HepG2 (cell line): ENCODE data around the gene IRX3. TPM values are rescaled to one million over a fixed set of nuclear protein-coding genes. Genes with fewer than 3 reads are reported as not detected.

ENCODE experiments used
- ATF1 ChIP-seq: IDR thresholded peaks from 2 replicates; pipeline ENCODE4 v1.6.1; 2016; ENCODE audit warnings: mild to moderate bottlenecking, control low read depth
- BCL6 ChIP-seq: IDR thresholded peaks from 2 replicates; pipeline ENCODE4 v1.6.1; 2016; ENCODE audit warnings: missing genetic modification reagents, missing compliant biosample characterization
- CEBPG ChIP-seq: IDR thresholded peaks from 2 replicates; pipeline ENCODE4 v1.6.1; 2016
- CSRNP1 ChIP-seq: sonication (generic); formaldehyde crosslinking; IDR thresholded peaks from 2 replicates; pipeline ENCODE4 v1.8.1; 2023; ENCODE audit warnings: mild to moderate bottlenecking, missing genetic modification reagents
- DBP ChIP-seq: sonication (generic); formaldehyde crosslinking; IDR thresholded peaks from 2 replicates; pipeline ENCODE4 v1.4.0; 2020; ENCODE audit warnings: missing genetic modification reagents; ENCODE audit errors: not compliant biosample characterization
- GATAD2A ChIP-seq: IDR thresholded peaks from 2 replicates; pipeline ENCODE4 v1.6.1; 2016
- ISX ChIP-seq: sonication (generic); formaldehyde crosslinking; conservative IDR thresholded peaks from 2 replicates; pipeline ENCODE4 v1.5.0; 2020; ENCODE audit warnings: missing genetic modification reagents
- KIAA2018 ChIP-seq: sonication (generic); formaldehyde crosslinking; IDR thresholded peaks from 2 replicates; pipeline ENCODE4 v1.5.0; 2020; ENCODE audit warnings: mild to moderate bottlenecking, missing genetic modification reagents, borderline replicate concordance
- SMYD3 ChIP-seq: sonication (generic); formaldehyde crosslinking; IDR thresholded peaks from 2 replicates; pipeline ENCODE4 v1.8.1; 2023; ENCODE audit warnings: mild to moderate bottlenecking, missing genetic modification reagents
- SRY ChIP-seq: sonication (generic); formaldehyde crosslinking; IDR thresholded peaks from 2 replicates; pipeline ENCODE4 v1.8.0; 2022; ENCODE audit warnings: mild to moderate bottlenecking, missing genetic modification reagents
- TCF12 ChIP-seq, 2 experiments: fragments of 450-650 bp in 1 of 2; sonication (generic) in 1 of 2; formaldehyde crosslinking in 1 of 2; IDR thresholded peaks; 2 replicates each; pipeline versions ENCODE4 v1.6.1 to v1.8.0; 2017 to 2022; ENCODE audit warnings: antibody characterized with exemption in 1 of 2, mild to moderate bottlenecking in 1 of 2, missing genetic modification reagents in 1 of 2, moderate library complexity in 1 of 2
- TGIF2 ChIP-seq: IDR thresholded peaks from 2 replicates; pipeline ENCODE4 v1.6.1; 2016; ENCODE audit warnings: control low read depth, missing compliant biosample characterization
- ZNF598 ChIP-seq: sonication (generic); formaldehyde crosslinking; IDR thresholded peaks from 2 replicates; pipeline ENCODE4 v1.5.1; 2020; ENCODE audit warnings: mild to moderate bottlenecking, missing genetic modification reagents, borderline replicate concordance
- polyA plus RNA-seq, 8 experiments: library from polyadenylated mRNA; depleted of rRNA in 3 of 8; stranded (reverse) in 7 of 8; unstranded in 1 of 8; fragments of >200 nt; fragmentation: Illumina TruSeq in 4 of 8; extraction: Trizol in 4 of 8; gene quantifications; 2 replicates each; pipeline versions ENCODE4 v1.2.1 to v1.2.3, GENCODE V29; 2011 to 2016; ENCODE audit warnings: low read depth in 4 of 8, missing spikeins in 1 of 8, mixed read lengths in 1 of 8; ENCODE audit not compliant: insufficient read depth in 1 of 8
- total RNA-seq, 5 experiments: library from RNA; depleted of rRNA; stranded (reverse); fragments of >200 nt; fragmentation: Illumina TruSeq; extraction: Trizol; gene quantifications; 2 replicates each; pipeline ENCODE4 v1.2.3, GENCODE V29; 2016; ENCODE audit warnings: low read depth in 1 of 5
- TF ChIP-seq, protein P1 (sequence below): IDR thresholded peaks from 2 replicates; pipeline ENCODE4 v1.6.1; 2016
- TF ChIP-seq, protein P2 (sequence below): IDR thresholded peaks from 2 replicates; pipeline ENCODE4 v1.4.0; 2020; ENCODE audit warnings: mild to moderate bottlenecking, missing genetic modification reagents

Gene IRX3
- total and polyA plus RNA-seq, 2 of the 13 experiments (the other 11 are each of a cell fraction or from before 2014, with no cell fraction given), result 9.2 to 16.4 TPM

DNA sequence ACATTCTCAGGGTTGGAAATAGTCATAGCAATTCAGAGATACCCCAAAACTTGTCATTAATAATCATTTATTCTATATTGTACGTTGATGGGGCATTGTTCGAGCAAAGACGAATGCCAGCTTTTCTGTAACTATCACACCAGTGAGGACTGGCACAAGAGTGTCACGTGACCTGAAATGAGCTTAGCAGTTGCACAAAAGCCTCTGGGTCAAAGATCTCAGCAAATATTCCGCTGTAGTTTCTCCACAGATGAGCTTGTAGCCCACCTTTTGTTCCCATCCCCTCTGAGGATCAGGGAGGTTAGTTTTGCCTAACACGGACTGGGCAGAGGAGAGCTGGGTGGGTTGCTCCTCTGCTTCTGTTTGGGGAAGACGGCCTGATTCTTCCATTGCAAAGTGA is 18.2 kb downstream of the IRX3 start (continued):
- no peak for TF ChIP-seq KIAA2018 (CRISPR knock-in tag)
- TF ChIP-seq DBP, result no peak
- no peak; the same call in 1 of the 2 replicates for TF ChIP-seq CSRNP1 (CRISPR knock-in tag)
- TF ChIP-seq ATF1 (CRISPR knock-in tag), result no peak
- TF ChIP-seq SMYD3 (CRISPR knock-in tag), result 0 out of 2 replicates have a peak, but pooled peaks have one; percentile 38
- 0 out of 2 replicates have a peak, but pooled peaks have one; percentile 6 for TF ChIP-seq ZNF598 (CRISPR knock-in tag)
- TF ChIP-seq SRY (CRISPR knock-in tag), result no peak
- TF ChIP-seq, protein P1, sequence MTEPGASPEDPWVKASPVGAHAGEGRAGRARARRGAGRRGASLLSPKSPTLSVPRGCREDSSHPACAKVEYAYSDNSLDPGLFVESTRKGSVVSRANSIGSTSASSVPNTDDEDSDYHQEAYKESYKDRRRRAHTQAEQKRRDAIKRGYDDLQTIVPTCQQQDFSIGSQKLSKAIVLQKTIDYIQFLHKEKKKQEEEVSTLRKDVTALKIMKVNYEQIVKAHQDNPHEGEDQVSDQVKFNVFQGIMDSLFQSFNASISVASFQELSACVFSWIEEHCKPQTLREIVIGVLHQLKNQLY (CRISPR knock-in tag), result peak; percentile 90
- TF ChIP-seq TGIF2 (CRISPR knock-in tag), result 0 out of 2 replicates have a peak, but pooled peaks have one; percentile 42
- TF ChIP-seq BCL6 (CRISPR knock-in tag), result no peak
- no peak for TF ChIP-seq TCF12 (IDR thresholded peaks at IDR 0.05)
- no peak for TF ChIP-seq TCF12 (CRISPR knock-in tag; IDR thresholded peaks at IDR 0.05)
- TF ChIP-seq CEBPG (CRISPR knock-in tag), result peak; percentile 51; the same call in 1 of the 2 replicates
- TF ChIP-seq, protein P2, sequence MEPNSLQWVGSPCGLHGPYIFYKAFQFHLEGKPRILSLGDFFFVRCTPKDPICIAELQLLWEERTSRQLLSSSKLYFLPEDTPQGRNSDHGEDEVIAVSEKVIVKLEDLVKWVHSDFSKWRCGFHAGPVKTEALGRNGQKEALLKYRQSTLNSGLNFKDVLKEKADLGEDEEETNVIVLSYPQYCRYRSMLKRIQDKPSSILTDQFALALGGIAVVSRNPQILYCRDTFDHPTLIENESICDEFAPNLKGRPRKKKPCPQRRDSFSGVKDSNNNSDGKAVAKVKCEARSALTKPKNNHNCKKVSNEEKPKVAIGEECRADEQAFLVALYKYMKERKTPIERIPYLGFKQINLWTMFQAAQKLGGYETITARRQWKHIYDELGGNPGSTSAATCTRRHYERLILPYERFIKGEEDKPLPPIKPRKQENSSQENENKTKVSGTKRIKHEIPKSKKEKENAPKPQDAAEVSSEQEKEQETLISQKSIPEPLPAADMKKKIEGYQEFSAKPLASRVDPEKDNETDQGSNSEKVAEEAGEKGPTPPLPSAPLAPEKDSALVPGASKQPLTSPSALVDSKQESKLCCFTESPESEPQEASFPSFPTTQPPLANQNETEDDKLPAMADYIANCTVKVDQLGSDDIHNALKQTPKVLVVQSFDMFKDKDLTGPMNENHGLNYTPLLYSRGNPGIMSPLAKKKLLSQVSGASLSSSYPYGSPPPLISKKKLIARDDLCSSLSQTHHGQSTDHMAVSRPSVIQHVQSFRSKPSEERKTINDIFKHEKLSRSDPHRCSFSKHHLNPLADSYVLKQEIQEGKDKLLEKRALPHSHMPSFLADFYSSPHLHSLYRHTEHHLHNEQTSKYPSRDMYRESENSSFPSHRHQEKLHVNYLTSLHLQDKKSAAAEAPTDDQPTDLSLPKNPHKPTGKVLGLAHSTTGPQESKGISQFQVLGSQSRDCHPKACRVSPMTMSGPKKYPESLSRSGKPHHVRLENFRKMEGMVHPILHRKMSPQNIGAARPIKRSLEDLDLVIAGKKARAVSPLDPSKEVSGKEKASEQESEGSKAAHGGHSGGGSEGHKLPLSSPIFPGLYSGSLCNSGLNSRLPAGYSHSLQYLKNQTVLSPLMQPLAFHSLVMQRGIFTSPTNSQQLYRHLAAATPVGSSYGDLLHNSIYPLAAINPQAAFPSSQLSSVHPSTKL (CRISPR knock-in tag), result peak; percentile 69
- peak; percentile 76 for TF ChIP-seq GATAD2A
- TF ChIP-seq ISX (CRISPR knock-in tag), result no peak
